ENCODE results near the gene SMIM15.
"Not testable (repeated sequence)": the region's sequence is repeated elsewhere in the genome, so short reads cannot be mapped to it uniquely, and the experiment has no call there.

Gene SMIM15

GRCh38 chr5:61198606-61199005 is 36.3 kb upstream of the SMIM15 start:
- Histone ChIP-seq H3K36me3 (no peaks in the 10 kb centered on the region), H3K4me1 (ENCODE audit: control insufficient read depth in 1 of 2, insufficient read depth in 1 of 2, low read depth in 1 of 2, low read length in 1 of 2) (no peaks in the 10 kb centered on the region), H3K27ac (no peak overlapping the region), H3K27me3 (no peaks in the 10 kb centered on the region), H3K4me3 (ENCODE audit: low read depth in 1 of 2, low read length in 1 of 2) (no peak overlapping the region), H3K9me3 (no peaks in the 10 kb centered on the region)
- TF ChIP-seq, protein P1, sequence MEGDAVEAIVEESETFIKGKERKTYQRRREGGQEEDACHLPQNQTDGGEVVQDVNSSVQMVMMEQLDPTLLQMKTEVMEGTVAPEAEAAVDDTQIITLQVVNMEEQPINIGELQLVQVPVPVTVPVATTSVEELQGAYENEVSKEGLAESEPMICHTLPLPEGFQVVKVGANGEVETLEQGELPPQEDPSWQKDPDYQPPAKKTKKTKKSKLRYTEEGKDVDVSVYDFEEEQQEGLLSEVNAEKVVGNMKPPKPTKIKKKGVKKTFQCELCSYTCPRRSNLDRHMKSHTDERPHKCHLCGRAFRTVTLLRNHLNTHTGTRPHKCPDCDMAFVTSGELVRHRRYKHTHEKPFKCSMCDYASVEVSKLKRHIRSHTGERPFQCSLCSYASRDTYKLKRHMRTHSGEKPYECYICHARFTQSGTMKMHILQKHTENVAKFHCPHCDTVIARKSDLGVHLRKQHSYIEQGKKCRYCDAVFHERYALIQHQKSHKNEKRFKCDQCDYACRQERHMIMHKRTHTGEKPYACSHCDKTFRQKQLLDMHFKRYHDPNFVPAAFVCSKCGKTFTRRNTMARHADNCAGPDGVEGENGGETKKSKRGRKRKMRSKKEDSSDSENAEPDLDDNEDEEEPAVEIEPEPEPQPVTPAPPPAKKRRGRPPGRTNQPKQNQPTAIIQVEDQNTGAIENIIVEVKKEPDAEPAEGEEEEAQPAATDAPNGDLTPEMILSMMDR (IDR thresholded peaks at IDR 0.05), result no peak

- H3K27me3 ChIP-seq; H3K36me3 ChIP-seq; H3K27ac ChIP-seq; H3K9me3 ChIP-seq; H3K4me3 ChIP-seq (ENCODE audit: low read depth in 1 of 2, low read length in 1 of 2); H3K4me1 ChIP-seq (ENCODE audit: control insufficient read depth in 1 of 2, insufficient read depth in 1 of 2, low read depth in 1 of 2, low read length in 1 of 2): not testable (repeated sequence)
Measured at GRCh38 chr5:61187826-61188225, 25.6 kb upstream of the SMIM15 start.

- H3K27me3 ChIP-seq, H3K27ac ChIP-seq: not testable (repeated sequence)
Measured at GRCh38 chr5:61187352-61187751, 25.1 kb upstream of the SMIM15 start.

GRCh38 chr5:61186634-61187033 is 24.4 kb upstream of the SMIM15 start:
- H3K36me3 ChIP-seq, result no peaks in the 10 kb centered on the region
- H3K4me1 ChIP-seq (ENCODE audit: control insufficient read depth in 1 of 2, insufficient read depth in 1 of 2, low read depth in 1 of 2, low read length in 1 of 2), result no peaks in the 10 kb centered on the region
- H3K9me3 ChIP-seq, result no peaks in the 10 kb centered on the region
- no peaks in the 10 kb centered on the region for H3K27me3 ChIP-seq
- no peak overlapping the region for H3K27ac ChIP-seq
- H3K4me3 ChIP-seq (ENCODE audit: low read depth in 1 of 2, low read length in 1 of 2), result no peak overlapping the region
- TF ChIP-seq, protein P1 (IDR thresholded peaks at IDR 0.05), result no peak

More at GRCh38 chr5:61187352-61187751, 25.1 kb upstream of the SMIM15 start:
- H3K4me1 ChIP-seq (ENCODE audit: control insufficient read depth in 1 of 2, insufficient read depth in 1 of 2, low read depth in 1 of 2, low read length in 1 of 2); H3K4me3 ChIP-seq (ENCODE audit: low read depth in 1 of 2, low read length in 1 of 2); H3K36me3 ChIP-seq; H3K9me3 ChIP-seq: not testable (repeated sequence)

- no peak overlapping the region for H3K27ac ChIP-seq
- peaks cover 0 to 6% of the 10 kb centered on the region in 2 experiments for H3K4me1 ChIP-seq (ENCODE audit: control insufficient read depth in 1 of 2, insufficient read depth in 1 of 2, low read depth in 1 of 2, low read length in 1 of 2)
- H3K9me3 ChIP-seq, result no peaks in the 10 kb centered on the region
- H3K27me3 ChIP-seq, result no peaks in the 10 kb centered on the region
- TF ChIP-seq, protein P1 (IDR thresholded peaks at IDR 0.05), result no peak
- no peaks in the 10 kb centered on the region for H3K36me3 ChIP-seq
- no peak overlapping the region for H3K4me3 ChIP-seq (ENCODE audit: low read depth in 1 of 2, low read length in 1 of 2)
Measured at GRCh38 chr5:61184708-61185107, 22.4 kb upstream of the SMIM15 start.

- H3K27me3 ChIP-seq, result no peaks in the 10 kb centered on the region
- H3K36me3 ChIP-seq, result no peaks in the 10 kb centered on the region
- H3K4me3 ChIP-seq (ENCODE audit: low read depth in 1 of 2, low read length in 1 of 2), result no peak overlapping the region
- H3K9me3 ChIP-seq, result no peaks in the 10 kb centered on the region
- TF ChIP-seq, protein P1 (IDR thresholded peaks at IDR 0.05), result no peak
- H3K27ac ChIP-seq, result no peak overlapping the region
- H3K4me1 ChIP-seq (ENCODE audit: control insufficient read depth in 1 of 2, insufficient read depth in 1 of 2, low read depth in 1 of 2, low read length in 1 of 2), result peaks cover 0 to 6% of the 10 kb centered on the region in 2 experiments
Measured at GRCh38 chr5:61183538-61183937, 21.3 kb upstream of the SMIM15 start.

- Histone ChIP-seq H3K36me3 (no peaks in the 10 kb centered on the region), H3K9me3 (no peaks in the 10 kb centered on the region), H3K27me3 (no peaks in the 10 kb centered on the region), H3K4me1 (ENCODE audit: control insufficient read depth in 1 of 2, insufficient read depth in 1 of 2, low read depth in 1 of 2, low read length in 1 of 2) (peaks cover 0 to 6% of the 10 kb centered on the region in 2 experiments), H3K4me3 (ENCODE audit: low read depth in 1 of 2, low read length in 1 of 2) (no peak overlapping the region), H3K27ac (no peak overlapping the region)
- TF ChIP-seq, protein P1 (IDR thresholded peaks at IDR 0.05), result no peak
Measured at GRCh38 chr5:61182449-61182848, 20.2 kb upstream of the SMIM15 start.

All from neutrophil (primary cell).